ENCODE data around the gene TGFA.

Gene TGFA

DNA sequence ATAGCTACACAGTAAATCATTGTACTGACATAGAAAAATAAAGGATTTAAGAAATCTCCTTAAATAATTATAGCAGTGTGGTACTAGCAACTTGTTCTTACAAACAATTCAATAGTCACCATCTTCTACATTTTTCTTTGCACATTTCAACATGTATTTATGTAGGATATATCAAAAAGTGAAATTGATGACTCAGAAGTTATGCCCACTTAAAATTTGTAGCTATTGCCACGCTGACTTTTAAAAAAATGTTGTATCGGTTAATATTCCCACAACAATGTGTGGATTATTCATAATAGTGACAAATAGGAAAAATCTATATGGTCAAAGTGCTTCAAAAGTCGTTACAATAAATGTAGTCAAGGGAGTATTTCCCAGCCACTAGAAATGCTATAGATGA lies 6.7 kb downstream of the TGFA start:
- H3K4me3 ChIP-seq (ENCODE audit: low read length): no peak overlapping the region
- TF ChIP-seq, protein P1, sequence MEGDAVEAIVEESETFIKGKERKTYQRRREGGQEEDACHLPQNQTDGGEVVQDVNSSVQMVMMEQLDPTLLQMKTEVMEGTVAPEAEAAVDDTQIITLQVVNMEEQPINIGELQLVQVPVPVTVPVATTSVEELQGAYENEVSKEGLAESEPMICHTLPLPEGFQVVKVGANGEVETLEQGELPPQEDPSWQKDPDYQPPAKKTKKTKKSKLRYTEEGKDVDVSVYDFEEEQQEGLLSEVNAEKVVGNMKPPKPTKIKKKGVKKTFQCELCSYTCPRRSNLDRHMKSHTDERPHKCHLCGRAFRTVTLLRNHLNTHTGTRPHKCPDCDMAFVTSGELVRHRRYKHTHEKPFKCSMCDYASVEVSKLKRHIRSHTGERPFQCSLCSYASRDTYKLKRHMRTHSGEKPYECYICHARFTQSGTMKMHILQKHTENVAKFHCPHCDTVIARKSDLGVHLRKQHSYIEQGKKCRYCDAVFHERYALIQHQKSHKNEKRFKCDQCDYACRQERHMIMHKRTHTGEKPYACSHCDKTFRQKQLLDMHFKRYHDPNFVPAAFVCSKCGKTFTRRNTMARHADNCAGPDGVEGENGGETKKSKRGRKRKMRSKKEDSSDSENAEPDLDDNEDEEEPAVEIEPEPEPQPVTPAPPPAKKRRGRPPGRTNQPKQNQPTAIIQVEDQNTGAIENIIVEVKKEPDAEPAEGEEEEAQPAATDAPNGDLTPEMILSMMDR (conservative IDR thresholded peaks at IDR 0.05; ENCODE audit: low read length): no peak
- DNase-seq (ENCODE audit: low read depth): no peak

DNA sequence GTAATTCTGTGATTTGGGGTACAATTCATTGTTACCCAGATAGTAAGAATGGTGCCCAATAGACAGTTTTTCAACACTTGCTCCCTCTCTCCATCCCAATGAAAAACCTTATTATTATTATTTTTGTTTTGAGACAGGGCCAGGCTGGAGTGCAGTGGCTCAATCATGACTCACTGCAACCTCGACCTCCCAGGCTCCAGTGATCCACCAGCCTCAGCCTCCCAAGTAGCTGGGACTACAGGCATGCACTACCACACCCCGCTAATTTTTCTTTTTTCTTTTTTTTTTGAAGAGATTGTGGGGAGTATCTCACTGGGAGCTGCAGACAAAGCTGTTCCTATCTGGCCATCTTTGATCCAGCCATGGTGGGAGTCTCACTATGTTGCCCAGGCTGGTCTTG lies 7.2 kb downstream of the TGFA start:
- no peak overlapping the region for H3K4me3 ChIP-seq (ENCODE audit: low read length)
- TF ChIP-seq, protein P1 (conservative IDR thresholded peaks at IDR 0.05; ENCODE audit: low read length): no peak
- DNase-seq (ENCODE audit: low read depth): no peak

DNA sequence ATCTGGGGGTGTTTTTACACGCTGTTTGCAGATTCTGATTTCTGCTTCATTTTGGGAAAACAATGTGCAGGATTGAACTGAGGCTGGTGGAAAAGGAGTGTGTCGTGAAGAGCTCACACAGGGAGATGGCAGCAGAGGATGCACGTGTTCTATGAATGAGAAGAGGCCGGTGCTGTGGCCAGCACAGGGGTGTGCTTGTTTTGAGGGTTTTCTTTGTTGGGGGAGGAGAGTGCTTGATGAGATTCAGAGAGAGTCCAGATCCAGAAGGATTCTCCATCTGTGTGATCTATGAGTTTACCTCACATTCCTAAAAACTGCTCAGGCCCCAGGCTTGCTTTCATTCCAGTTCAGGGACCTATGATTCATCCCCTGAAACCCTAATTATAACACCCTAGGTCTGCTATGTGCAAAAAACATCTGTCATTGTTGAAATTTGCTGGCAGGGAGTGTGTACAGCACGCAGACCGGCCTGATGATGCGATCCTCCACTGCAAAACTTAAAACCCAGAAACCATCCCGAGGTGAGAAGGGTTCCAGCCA lies 12.1 kb downstream of the TGFA start:
- TF ChIP-seq, protein P1 (conservative IDR thresholded peaks at IDR 0.05; ENCODE audit: low read length): peak; percentile 32
- peak; percentile 84 for DNase-seq (ENCODE audit: low read depth)
- no peak overlapping the region for H3K4me3 ChIP-seq (ENCODE audit: low read length)

DNA sequence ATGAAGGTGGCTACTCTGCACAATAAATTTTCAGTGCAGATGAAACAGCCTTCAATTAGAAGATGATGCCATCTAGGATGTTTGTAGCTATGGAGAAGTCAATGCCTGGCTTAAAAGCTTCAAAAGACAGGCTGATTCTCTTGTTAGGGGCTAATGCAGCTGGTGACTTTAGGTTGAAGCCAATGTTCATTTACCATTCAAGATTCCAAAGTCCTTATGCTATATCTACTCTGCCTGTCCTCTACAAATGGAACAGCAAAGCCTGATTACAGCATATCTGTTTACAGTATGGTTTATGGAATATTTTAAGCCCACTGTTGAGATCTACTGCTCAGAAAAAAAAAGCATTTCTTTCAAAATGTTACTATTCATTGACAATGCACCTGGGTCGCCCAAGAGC lies 15.8 kb downstream of the TGFA start:
- no peak for DNase-seq (ENCODE audit: low read depth)
- TF ChIP-seq, protein P1 (conservative IDR thresholded peaks at IDR 0.05; ENCODE audit: low read length): no peak

DNA sequence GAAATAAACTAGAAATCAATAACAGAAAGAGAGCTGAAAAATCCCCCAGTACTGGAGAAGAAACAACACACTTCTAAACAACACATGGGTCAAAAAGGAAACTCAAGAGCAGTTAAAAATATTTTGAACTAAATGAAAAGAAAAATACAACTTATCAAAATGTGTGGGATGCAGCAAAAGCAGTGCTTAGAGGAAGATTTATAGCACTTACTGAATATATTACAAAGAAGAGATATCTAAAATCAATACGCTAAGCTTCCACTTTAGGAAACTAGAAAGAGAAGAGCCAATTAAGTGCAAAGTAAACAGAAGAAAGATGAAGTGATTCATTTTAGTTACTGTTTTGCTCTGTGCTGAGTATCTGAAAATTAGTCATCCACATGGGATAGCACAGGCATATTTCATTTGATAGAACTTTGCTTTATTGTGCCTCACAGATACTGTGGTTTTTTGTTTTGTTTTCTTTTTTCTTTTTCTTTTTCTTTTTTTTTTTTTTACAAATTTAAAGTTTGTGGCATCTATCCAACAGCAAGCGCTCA lies 17.0 kb downstream of the TGFA start:
- H3K4me3 ChIP-seq (ENCODE audit: low read length): no peak overlapping the region
- TF ChIP-seq, protein P1 (conservative IDR thresholded peaks at IDR 0.05; ENCODE audit: low read length): no peak
- no peak for DNase-seq (ENCODE audit: low read depth)

More for the DNA sequence above, 15.8 kb downstream of the TGFA start:
- no peak overlapping the region for H3K4me3 ChIP-seq (ENCODE audit: low read length)

DNA sequence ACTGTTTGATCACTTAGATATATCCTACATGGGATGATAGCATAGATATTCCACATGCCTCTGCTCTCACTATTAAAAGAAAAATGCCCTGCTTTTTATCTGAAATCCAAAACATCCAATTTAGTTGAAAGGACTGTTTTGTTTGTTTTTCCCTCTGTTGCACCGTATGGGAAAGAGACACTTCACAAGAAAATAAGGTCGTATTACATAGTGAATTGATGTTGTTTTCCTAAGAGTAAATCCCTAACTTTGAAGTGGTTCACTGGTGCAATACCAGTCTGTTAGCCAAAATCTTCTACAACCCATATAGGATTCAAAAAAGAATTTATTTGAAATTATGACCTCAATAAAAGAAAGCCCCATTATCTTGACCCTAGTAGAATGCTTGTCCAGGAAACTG lies 18.1 kb downstream of the TGFA start:
- no peak overlapping the region for H3K4me3 ChIP-seq (ENCODE audit: low read length)
- no peak for DNase-seq (ENCODE audit: low read depth)
- TF ChIP-seq, protein P1 (conservative IDR thresholded peaks at IDR 0.05; ENCODE audit: low read length): no peak

DNA sequence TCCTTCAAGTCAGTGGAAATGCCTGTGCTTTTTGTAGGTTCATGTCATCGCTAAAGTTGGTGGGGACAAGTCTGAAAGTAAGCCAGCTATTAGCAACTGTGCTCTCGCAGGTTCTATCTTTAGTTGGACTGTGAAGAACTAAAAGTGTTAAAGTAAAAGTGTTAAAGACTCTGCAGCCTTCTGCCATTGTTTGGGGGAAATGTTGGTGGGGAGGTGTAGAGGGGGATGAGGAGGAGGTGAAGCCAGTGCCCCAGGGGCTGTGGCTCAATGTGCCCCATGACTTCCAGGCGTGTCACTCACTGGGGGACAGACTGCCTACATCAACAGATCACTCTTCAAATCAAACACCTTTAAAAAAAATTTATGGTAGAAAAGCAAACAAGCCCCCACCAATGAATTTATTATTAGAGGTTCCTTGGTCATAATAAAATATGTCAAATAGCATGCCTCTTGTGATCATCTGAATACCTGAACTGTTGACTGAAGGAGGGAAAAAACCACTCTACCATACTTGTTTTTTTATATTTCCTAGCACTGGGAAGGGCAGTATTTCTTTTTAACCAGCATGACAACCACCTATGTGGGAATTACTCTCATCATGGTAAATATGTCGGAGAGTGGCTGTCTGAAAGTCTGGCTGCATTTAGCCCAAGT lies 19.3 kb downstream of the TGFA start:
- TF ChIP-seq, protein P1 (conservative IDR thresholded peaks at IDR 0.05; ENCODE audit: low read length): no peak
- DNase-seq (ENCODE audit: low read depth): no peak

More for the DNA sequence above, 19.3 kb downstream of the TGFA start:
- H3K4me3 ChIP-seq (ENCODE audit: low read length): no peak overlapping the region

All from AG10803 (cell line).